CD1c-positive myeloid dendritic cell (primary cell): ENCODE measurements around the gene MANEAL.
"Not testable (repeated sequence)": the region's sequence is repeated elsewhere in the genome, so short reads cannot be mapped to it uniquely, and the experiment has no call there.

Experiments
- DNase-seq: peaks from one replicate; pipeline ENCODE4 v3.0.0-alpha.2; 2016; ENCODE audit errors: extremely low spot score

MANEAL gene

GRCh38 chr1:37793773-37794371 lies at the start of gene MANEAL:
MANEAL (plus strand) TSS chr1:37793847; CDS start chr1:37794183, 336 bp downstream.
- peak; percentile 88 for DNase-seq

- DNase-seq, result no peak
These were observed 46.8 kb upstream of the MANEAL start for GRCh38 chr1:37746806-37747205.

- no peak for DNase-seq
These were observed 45.1 kb upstream of the MANEAL start for GRCh38 chr1:37748565-37748964.

- no peak for DNase-seq
These were observed 41.4 kb upstream of the MANEAL start for GRCh38 chr1:37752213-37752582.

- DNase-seq, result peak; percentile 11
These were observed 40.8 kb upstream of the MANEAL start for GRCh38 chr1:37752583-37753471.

- no peak for DNase-seq
These were observed 40.0 kb upstream of the MANEAL start for GRCh38 chr1:37753473-37754321.

GRCh38 chr1:37755290-37755689 lies 38.4 kb upstream of the MANEAL start:
- peak; percentile 34 for DNase-seq

GRCh38 chr1:37755951-37756560 lies 37.6 kb upstream of the MANEAL start:
- DNase-seq, result peak; percentile 14

GRCh38 chr1:37759451-37759850 lies 34.2 kb upstream of the MANEAL start:
- no peak for DNase-seq

GRCh38 chr1:37761416-37762095 lies 32.1 kb upstream of the MANEAL start:
- no peak for DNase-seq

GRCh38 chr1:37762516-37762915 lies 31.1 kb upstream of the MANEAL start:
- no peak for DNase-seq

- no peak for DNase-seq
These were observed 29.7 kb upstream of the MANEAL start for GRCh38 chr1:37763791-37764413.

GRCh38 chr1:37764414-37764825 lies 29.2 kb upstream of the MANEAL start:
- DNase-seq, result peak; percentile 34

GRCh38 chr1:37764888-37765441 lies 28.7 kb upstream of the MANEAL start, which contains the start of gene EPHA10:
EPHA10 (minus strand) TSS chr1:37765120; CDS start chr1:37765066, 54 bp downstream.
- DNase-seq, result no peak

GRCh38 chr1:37765916-37766664 lies 27.6 kb upstream of the MANEAL start:
- no peak for DNase-seq

- DNase-seq, result no peak
These were observed 26.2 kb upstream of the MANEAL start for GRCh38 chr1:37767488-37767887.

GRCh38 chr1:37771440-37771839 lies 22.2 kb upstream of the MANEAL start:
- not testable (repeated sequence) for DNase-seq

- DNase-seq, result no peak
These were observed 16.6 kb upstream of the MANEAL start for GRCh38 chr1:37776946-37777516.

GRCh38 chr1:37778654-37779053 lies 15.0 kb upstream of the MANEAL start:
- DNase-seq, result no peak
